ENCODE results near the gene MPDU1. TPM values are rescaled to one million over a fixed set of nuclear protein-coding genes. Genes with fewer than 3 reads are reported as not detected.

MPDU1 gene
- 61.8 and 67.6 TPM in 2 replicates for total RNA-seq (ENCODE audit: low replicate concordance)
- long read RNA-seq, transcript MPDU1-203 (6 exons, 1,125 nt): minor isoform, 8 of 71 reads
- long read RNA-seq, transcript MPDU1-201 (7 exons, 1,601 nt): major isoform, 50 of 71 reads
- long read RNA-seq, partial matches to known transcripts: 1 of 71 reads
- long read RNA-seq, other reads (novel, unspliced or antisense): 6 of 71 reads

GRCh38 chr17:7583253-7584109 lies at the start of gene MPDU1:
Gene MPDU1, plus strand, starts transcription at chr17:7583852. Its CDS starts 11 bp downstream, at chr17:7583863.
- Mint-ChIP-seq H3K4me3 (peak within 1 kb of the TSS; percentile 99), H3K36me3 (peaks cover 19% of the 10 kb centered on the region), H3K4me1 (ENCODE audit: unreplicated experiment) (peaks cover 52% of the 10 kb centered on the region), H3K9me3 (no peaks in the 10 kb centered on the region), H3K27me3 (no peaks in the 10 kb centered on the region), H3K27ac (peak within 1 kb of the TSS; percentile 100)
- DNase-seq (ENCODE audit: extremely low spot score, unreplicated experiment): peak; percentile 98
- peak; percentile 10 for TF ChIP-seq CTCF (conservative IDR thresholded peaks at IDR 0.05)

GRCh38 chr17:7538050-7538449 lies 45.6 kb upstream of the MPDU1 start:
- DNase-seq (ENCODE audit: extremely low spot score, unreplicated experiment): no peak
- Mint-ChIP-seq H3K27ac (no peak overlapping the region), H3K27me3 (peaks cover 8% of the 10 kb centered on the region), H3K9me3 (peaks cover 5% of the 10 kb centered on the region), H3K36me3 (no peaks in the 10 kb centered on the region), H3K4me1 (ENCODE audit: unreplicated experiment) (no peaks in the 10 kb centered on the region), H3K4me3 (no peak overlapping the region)
- no peak for TF ChIP-seq CTCF (conservative IDR thresholded peaks at IDR 0.05)

GRCh38 chr17:7538891-7539545 lies 44.6 kb upstream of the MPDU1 start:
- H3K27ac Mint-ChIP-seq: no peak overlapping the region
- no peak overlapping the region for H3K4me3 Mint-ChIP-seq
- peaks cover 17% of the 10 kb centered on the region for H3K27me3 Mint-ChIP-seq
- TF ChIP-seq CTCF (conservative IDR thresholded peaks at IDR 0.05): no peak
- H3K36me3 Mint-ChIP-seq: no peaks in the 10 kb centered on the region
- no peaks in the 10 kb centered on the region for H3K4me1 Mint-ChIP-seq (ENCODE audit: unreplicated experiment)
- no peak for DNase-seq (ENCODE audit: extremely low spot score, unreplicated experiment)
- peaks cover 5% of the 10 kb centered on the region for H3K9me3 Mint-ChIP-seq

- no peak for TF ChIP-seq CTCF (conservative IDR thresholded peaks at IDR 0.05)
These were observed 42.5 kb upstream of the MPDU1 start for GRCh38 chr17:7541074-7541621.

GRCh38 chr17:7544911-7545310 lies 38.7 kb upstream of the MPDU1 start:
- no peak for TF ChIP-seq CTCF (conservative IDR thresholded peaks at IDR 0.05)
- peaks cover 18% of the 10 kb centered on the region for H3K27me3 Mint-ChIP-seq
- no peaks in the 10 kb centered on the region for H3K36me3 Mint-ChIP-seq
- H3K9me3 Mint-ChIP-seq: no peaks in the 10 kb centered on the region
- DNase-seq (ENCODE audit: extremely low spot score, unreplicated experiment): no peak
- no peak overlapping the region for H3K27ac Mint-ChIP-seq
- H3K4me1 Mint-ChIP-seq (ENCODE audit: unreplicated experiment): peaks cover 11% of the 10 kb centered on the region
- no peak overlapping the region for H3K4me3 Mint-ChIP-seq

More at GRCh38 chr17:7541074-7541621, 42.5 kb upstream of the MPDU1 start:
- Mint-ChIP-seq H3K9me3 (peaks cover 5% of the 10 kb centered on the region), H3K4me1 (ENCODE audit: unreplicated experiment) (no peaks in the 10 kb centered on the region), H3K36me3 (no peaks in the 10 kb centered on the region), H3K4me3 (no peak overlapping the region), H3K27ac (no peak overlapping the region), H3K27me3 (peaks cover 15% of the 10 kb centered on the region)
- no peak for DNase-seq (ENCODE audit: extremely low spot score, unreplicated experiment)

All from type B pancreatic cell (in vitro differentiated cells).